Glutamatergic neuron (in vitro differentiated cells): ENCODE data around the gene GCC1. TPM values are rescaled to one million over a fixed set of nuclear protein-coding genes. Genes with fewer than 3 reads are reported as not detected.

Source experiments
- DNase-seq: peaks from one replicate; pipeline ENCODE4 v3.0.0; 2022
- H3K27ac Mint-ChIP-seq: one replicate; pipeline ENCODE4 v1.8.0; 2020; ENCODE audit warnings: mild to moderate bottlenecking, mixed read lengths, inconsistent platforms; ENCODE audit not compliant: unreplicated experiment
- H3K27me3 Mint-ChIP-seq: one replicate; pipeline ENCODE4 v1.8.0; 2020; ENCODE audit warnings: mild to moderate bottlenecking, moderate library complexity, mixed read lengths, inconsistent platforms; ENCODE audit not compliant: unreplicated experiment
- H3K36me3 Mint-ChIP-seq: one replicate; pipeline ENCODE4 v1.8.0; 2020; ENCODE audit warnings: mild to moderate bottlenecking, mixed read lengths, inconsistent platforms; ENCODE audit not compliant: unreplicated experiment
- H3K4me1 Mint-ChIP-seq: one replicate; pipeline ENCODE4 v1.8.0; 2020; ENCODE audit warnings: mild to moderate bottlenecking, low read depth, mixed read lengths, inconsistent platforms; ENCODE audit not compliant: unreplicated experiment
- H3K4me3 Mint-ChIP-seq: one replicate; pipeline ENCODE4 v1.8.0; 2020; ENCODE audit warnings: mild to moderate bottlenecking, mixed read lengths, inconsistent platforms; ENCODE audit not compliant: unreplicated experiment
- H3K9me3 Mint-ChIP-seq: one replicate; pipeline ENCODE4 v1.8.0; 2020; ENCODE audit warnings: mild to moderate bottlenecking, moderate library complexity, mixed read lengths, inconsistent platforms; ENCODE audit not compliant: unreplicated experiment
- CTCF ChIP-seq: fragments of 200-600 bp; sonication (generic); IDR thresholded peaks from one replicate; pipeline ENCODE4 v1.5.0; 2021; ENCODE audit not compliant: partially characterized antibody, unreplicated experiment
- long read RNA-seq: library from polyadenylated mRNA; unstranded; transcript quantifications from one replicate; pipeline ENCODE4 v2.0.0, GENCODE V29; 2020; ENCODE audit not compliant: unreplicated experiment
- total RNA-seq: library from RNA; stranded (reverse); fragmentation: NEBNext Ultra II Directional; extraction: Animal tissue kit (Norgen Biotek cat#: 25700); gene quantifications from one replicate; pipeline ENCODE4 v1.2.1, GENCODE V29; 2021; ENCODE audit not compliant: unreplicated experiment

GCC1 gene
- total RNA-seq: 14.9 TPM
- long read RNA-seq, full-length matches to known transcripts: 2 of 2 reads
- long read RNA-seq, partial matches to known transcripts: 0 of 2 reads
- long read RNA-seq, other reads (novel, unspliced or antisense): 0 of 2 reads

- peaks cover 8% of the 10 kb centered on the region for H3K27me3 Mint-ChIP-seq
- TF ChIP-seq CTCF: no peak
- H3K9me3 Mint-ChIP-seq: peaks cover 12% of the 10 kb centered on the region
- DNase-seq: peak; percentile 96
- peak within 1 kb of the TSS; percentile 94 for H3K4me3 Mint-ChIP-seq
- H3K36me3 Mint-ChIP-seq: no peaks in the 10 kb centered on the region
- peak within 1 kb of the TSS; percentile 48 for H3K27ac Mint-ChIP-seq
- H3K4me1 Mint-ChIP-seq: peaks cover 15% of the 10 kb centered on the region
These were observed at the start of gene GCC1 for GRCh38 chr7:127585044-127585953. Gene GCC1, minus strand, starts transcription at chr7:127585596. Its CDS starts 414 bp downstream, at chr7:127585182.

- no peak for DNase-seq
- no peak overlapping the region for H3K27ac Mint-ChIP-seq
These were observed 47.0 kb upstream of the GCC1 start for GRCh38 chr7:127632276-127632910.

GRCh38 chr7:127629268-127629854 is 44.0 kb upstream of the GCC1 start:
- Mint-ChIP-seq H3K9me3 (no peaks in the 10 kb centered on the region), H3K27ac (no peak overlapping the region), H3K4me3 (no peak overlapping the region), H3K27me3 (no peaks in the 10 kb centered on the region), H3K36me3 (no peaks in the 10 kb centered on the region), H3K4me1 (no peaks in the 10 kb centered on the region)
- DNase-seq: peak; percentile 60
- peak; percentile 47 for TF ChIP-seq CTCF

More at GRCh38 chr7:127632276-127632910, 47.0 kb upstream of the GCC1 start:
- no peaks in the 10 kb centered on the region for H3K4me1 Mint-ChIP-seq
- no peak overlapping the region for H3K4me3 Mint-ChIP-seq
- no peak for TF ChIP-seq CTCF
- H3K36me3 Mint-ChIP-seq: no peaks in the 10 kb centered on the region
- no peaks in the 10 kb centered on the region for H3K27me3 Mint-ChIP-seq
- no peaks in the 10 kb centered on the region for H3K9me3 Mint-ChIP-seq

GRCh38 chr7:127628445-127628844 is 43.0 kb upstream of the GCC1 start:
- H3K27ac Mint-ChIP-seq: no peak overlapping the region
- H3K4me3 Mint-ChIP-seq: no peak overlapping the region
- no peaks in the 10 kb centered on the region for H3K27me3 Mint-ChIP-seq
- H3K9me3 Mint-ChIP-seq: no peaks in the 10 kb centered on the region
- no peak for DNase-seq
- no peaks in the 10 kb centered on the region for H3K4me1 Mint-ChIP-seq
- TF ChIP-seq CTCF: no peak
- H3K36me3 Mint-ChIP-seq: no peaks in the 10 kb centered on the region
